GM21737 (cell line): ENCODE measurements around the gene SEZ6.
"Not testable (repeated sequence)": the region's sequence is repeated elsewhere in the genome, so short reads cannot be mapped to it uniquely, and the experiment has no call there.

Experiments used
- ATAC-seq: cut with Tn5 transposase; IDR thresholded peaks from one replicate; pipeline ENCODE4 v1.9.1; 2021; ENCODE audit warnings: mild to moderate bottlenecking, moderate library complexity; ENCODE audit not compliant: unreplicated experiment

The SEZ6 gene

GRCh38 chr17:28940142-28940541 lies 65.7 kb downstream of the SEZ6 start:
- no peak for ATAC-seq

- no peak for ATAC-seq
Measured at GRCh38 chr17:28938552-28938951, 67.3 kb downstream of the SEZ6 start.

- no peak for ATAC-seq
Measured at GRCh38 chr17:28937044-28937729, 68.6 kb downstream of the SEZ6 start.

- no peak for ATAC-seq
Measured at GRCh38 chr17:28935744-28936460, 69.9 kb downstream of the SEZ6 start.

- not testable (repeated sequence) for ATAC-seq
Measured at GRCh38 chr17:28934508-28934907, 71.3 kb downstream of the SEZ6 start.

- no peak for ATAC-seq
Measured at GRCh38 chr17:28929787-28930186, 76.0 kb downstream of the SEZ6 start.

GRCh38 chr17:28928061-28928460 lies 77.8 kb downstream of the SEZ6 start:
- ATAC-seq, result no peak

- no peak for ATAC-seq
Measured at GRCh38 chr17:28926786-28927185, 79.0 kb downstream of the SEZ6 start.

- ATAC-seq, result no peak
Measured at GRCh38 chr17:28926366-28926765, 79.5 kb downstream of the SEZ6 start.

GRCh38 chr17:28925912-28926365 lies 79.9 kb downstream of the SEZ6 start:
- no peak for ATAC-seq

- no peak for ATAC-seq
Measured at GRCh38 chr17:28920201-28920600, 85.6 kb downstream of the SEZ6 start.

GRCh38 chr17:28918295-28918694 lies 87.5 kb downstream of the SEZ6 start:
- ATAC-seq, result no peak

- no peak for ATAC-seq
Measured at GRCh38 chr17:28917465-28917864, 88.4 kb downstream of the SEZ6 start.

GRCh38 chr17:28917029-28917428 lies 88.8 kb downstream of the SEZ6 start:
- ATAC-seq, result no peak

GRCh38 chr17:28916302-28916934 lies 89.4 kb downstream of the SEZ6 start:
- no peak for ATAC-seq

- no peak for ATAC-seq
Measured at GRCh38 chr17:28912938-28913333, 92.9 kb downstream of the SEZ6 start.

- no peak for ATAC-seq
Measured at GRCh38 chr17:28912281-28912937, 93.4 kb downstream of the SEZ6 start.

GRCh38 chr17:28911411-28912045 lies 94.3 kb downstream of the SEZ6 start:
- ATAC-seq, result no peak

GRCh38 chr17:28910534-28910933 lies 95.3 kb downstream of the SEZ6 start:
- no peak for ATAC-seq

- no peak for ATAC-seq
Measured at GRCh38 chr17:28908640-28909167, 97.1 kb downstream of the SEZ6 start.
